ENCODE measurements around the gene UBC. TPM values are rescaled to one million over a fixed set of nuclear protein-coding genes. Genes with fewer than 3 reads are reported as not detected.

UBC gene
- total and polyA plus RNA-seq, 9 of the 15 experiments (the other 6 are each of a cell fraction or from before 2014, with no cell fraction given), result 533 to 1,153 (median 813) TPM

GRCh38 chr12:124883263-124884130 is 31.0 kb downstream of the UBC start (continued):
- TF ChIP-seq, protein P1, sequence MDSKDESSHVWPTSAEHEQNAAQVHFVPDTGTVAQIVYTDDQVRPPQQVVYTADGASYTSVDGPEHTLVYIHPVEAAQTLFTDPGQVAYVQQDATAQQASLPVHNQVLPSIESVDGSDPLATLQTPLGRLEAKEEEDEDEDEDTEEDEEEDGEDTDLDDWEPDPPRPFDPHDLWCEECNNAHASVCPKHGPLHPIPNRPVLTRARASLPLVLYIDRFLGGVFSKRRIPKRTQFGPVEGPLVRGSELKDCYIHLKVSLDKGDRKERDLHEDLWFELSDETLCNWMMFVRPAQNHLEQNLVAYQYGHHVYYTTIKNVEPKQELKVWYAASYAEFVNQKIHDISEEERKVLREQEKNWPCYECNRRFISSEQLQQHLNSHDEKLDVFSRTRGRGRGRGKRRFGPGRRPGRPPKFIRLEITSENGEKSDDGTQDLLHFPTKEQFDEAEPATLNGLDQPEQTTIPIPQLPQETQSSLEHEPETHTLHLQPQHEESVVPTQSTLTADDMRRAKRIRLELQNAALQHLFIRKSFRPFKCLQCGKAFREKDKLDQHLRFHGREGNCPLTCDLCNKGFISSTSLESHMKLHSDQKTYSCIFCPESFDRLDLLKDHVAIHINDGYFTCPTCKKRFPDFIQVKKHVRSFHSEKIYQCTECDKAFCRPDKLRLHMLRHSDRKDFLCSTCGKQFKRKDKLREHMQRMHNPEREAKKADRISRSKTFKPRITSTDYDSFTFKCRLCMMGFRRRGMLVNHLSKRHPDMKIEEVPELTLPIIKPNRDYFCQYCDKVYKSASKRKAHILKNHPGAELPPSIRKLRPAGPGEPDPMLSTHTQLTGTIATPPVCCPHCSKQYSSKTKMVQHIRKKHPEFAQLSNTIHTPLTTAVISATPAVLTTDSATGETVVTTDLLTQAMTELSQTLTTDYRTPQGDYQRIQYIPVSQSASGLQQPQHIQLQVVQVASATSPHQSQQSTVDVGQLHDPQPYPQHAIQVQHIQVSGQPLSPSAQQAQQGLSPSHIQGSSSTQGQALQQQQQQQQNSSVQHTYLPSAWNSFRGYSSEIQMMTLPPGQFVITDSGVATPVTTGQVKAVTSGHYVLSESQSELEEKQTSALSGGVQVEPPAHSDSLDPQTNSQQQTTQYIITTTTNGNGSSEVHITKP (IDR thresholded peaks at IDR 0.05; ENCODE audit: partially characterized antibody), result peak; percentile 79
- TF ChIP-seq ZNF280B (CRISPR knock-in tag; IDR thresholded peaks at IDR 0.05), result no peak
- TF ChIP-seq ZNF740 (CRISPR knock-in tag; IDR thresholded peaks at IDR 0.05), result no peak
- no peak for TF ChIP-seq ZNF740 (tag; IDR thresholded peaks at IDR 0.05)
- no peak for TF ChIP-seq POLR2AphosphoS2 (IDR thresholded peaks at IDR 0.05; ENCODE audit: low read length)
- TF ChIP-seq FOXK2 (conservative IDR thresholded peaks at IDR 0.05 in 1 of 2, IDR thresholded peaks at IDR 0.05 in 1 of 2; ENCODE audit: low read depth in 2 of 2), result no peak
- TF ChIP-seq HMGXB4 (CRISPR knock-in tag; IDR thresholded peaks at IDR 0.05), result no peak
- no peak for TF ChIP-seq ZNF232 (CRISPR knock-in tag; IDR thresholded peaks at IDR 0.05)
- TF ChIP-seq, protein P2, sequence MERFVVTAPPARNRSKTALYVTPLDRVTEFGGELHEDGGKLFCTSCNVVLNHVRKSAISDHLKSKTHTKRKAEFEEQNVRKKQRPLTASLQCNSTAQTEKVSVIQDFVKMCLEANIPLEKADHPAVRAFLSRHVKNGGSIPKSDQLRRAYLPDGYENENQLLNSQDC (CRISPR knock-in tag; IDR thresholded peaks at IDR 0.05), result no peak
- no peak for TF ChIP-seq ZNF780A (CRISPR knock-in tag; IDR thresholded peaks at IDR 0.05)
- no peak for TF ChIP-seq BRD9 (IDR thresholded peaks at IDR 0.05; ENCODE audit: low read depth, partially characterized antibody)
- TF ChIP-seq ZFP36 (IDR thresholded peaks at IDR 0.05; ENCODE audit: low read depth, low read length, partially characterized antibody), result no peak
- no peak for TF ChIP-seq HEY1 (CRISPR knock-in tag; IDR thresholded peaks at IDR 0.05; ENCODE audit: borderline replicate concordance)

All from K562 (cell line).